ENCODE results near the gene ZNF462. TPM values are rescaled to one million over a fixed set of nuclear protein-coding genes. Genes with fewer than 3 reads are reported as not detected.

The ZNF462 gene
- total and polyA plus RNA-seq, 2 donors (not counting 1 experiment from before 2014, with no cell fraction given), result 6.0 to 27.4 TPM

DNA sequence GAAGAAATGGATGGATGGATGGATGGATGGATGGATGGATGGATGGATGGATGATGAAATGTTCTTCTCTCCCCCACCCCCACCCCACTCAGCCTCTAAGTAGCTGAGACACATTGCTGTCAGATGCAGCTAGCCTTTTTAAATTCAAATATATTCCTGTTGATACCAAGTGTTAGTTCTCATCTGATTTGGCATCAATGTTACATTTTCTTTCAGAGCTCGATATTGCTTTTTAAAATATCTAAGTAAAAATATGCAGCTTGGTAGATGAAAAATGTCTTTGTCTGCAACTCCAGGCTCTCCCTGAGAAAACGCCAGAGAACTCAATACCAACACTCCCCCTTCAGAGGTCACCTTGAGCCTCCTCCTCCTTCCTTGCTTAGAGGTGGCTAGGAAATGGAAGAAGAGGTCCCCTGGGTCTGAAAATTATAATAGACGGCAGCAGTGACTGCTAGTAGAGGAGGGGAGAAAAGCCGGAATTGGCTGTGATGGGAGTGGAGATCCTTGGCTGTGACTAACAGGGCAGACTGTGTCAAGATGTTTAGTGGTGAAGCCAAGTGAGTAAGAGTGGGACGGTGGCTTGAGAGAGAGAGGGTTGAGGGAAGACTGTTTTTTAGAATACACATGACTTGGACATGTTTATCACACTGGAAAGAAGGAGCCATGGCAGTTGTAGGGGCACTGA lies 156.0 kb downstream of the ZNF462 start:
- no peaks in the 10 kb centered on the region for H4K20me1 ChIP-seq (ENCODE audit: control insufficient read depth, extremely low read depth, insufficient read depth, low read length)
- H3K36me3 ChIP-seq (ENCODE audit: control insufficient read depth, insufficient read depth, low read length), result no peaks in the 10 kb centered on the region
- H2AFZ ChIP-seq (ENCODE audit: low read length), result no peak overlapping the region
- no peaks in the 10 kb centered on the region for H3K79me2 ChIP-seq (ENCODE audit: control insufficient read depth, insufficient read depth, low read length)
- H3K27me3 ChIP-seq (ENCODE audit: control insufficient read depth, insufficient read depth, low read length), result peaks cover 3% of the 10 kb centered on the region
- H3K4me1 ChIP-seq (ENCODE audit: control insufficient read depth, extremely low read depth, insufficient read depth, low read length), result peaks cover 7% of the 10 kb centered on the region
- H3K27ac ChIP-seq (ENCODE audit: insufficient read depth, low read length), result no peak overlapping the region
- H3K4me3 ChIP-seq (replicated peaks in 1 of 4; ENCODE audit: control extremely low read depth in 1 of 4, insufficient read depth in 1 of 4, low read depth in 3 of 4, low read length in 4 of 4), result no peak overlapping the region
- TF ChIP-seq, protein P1, sequence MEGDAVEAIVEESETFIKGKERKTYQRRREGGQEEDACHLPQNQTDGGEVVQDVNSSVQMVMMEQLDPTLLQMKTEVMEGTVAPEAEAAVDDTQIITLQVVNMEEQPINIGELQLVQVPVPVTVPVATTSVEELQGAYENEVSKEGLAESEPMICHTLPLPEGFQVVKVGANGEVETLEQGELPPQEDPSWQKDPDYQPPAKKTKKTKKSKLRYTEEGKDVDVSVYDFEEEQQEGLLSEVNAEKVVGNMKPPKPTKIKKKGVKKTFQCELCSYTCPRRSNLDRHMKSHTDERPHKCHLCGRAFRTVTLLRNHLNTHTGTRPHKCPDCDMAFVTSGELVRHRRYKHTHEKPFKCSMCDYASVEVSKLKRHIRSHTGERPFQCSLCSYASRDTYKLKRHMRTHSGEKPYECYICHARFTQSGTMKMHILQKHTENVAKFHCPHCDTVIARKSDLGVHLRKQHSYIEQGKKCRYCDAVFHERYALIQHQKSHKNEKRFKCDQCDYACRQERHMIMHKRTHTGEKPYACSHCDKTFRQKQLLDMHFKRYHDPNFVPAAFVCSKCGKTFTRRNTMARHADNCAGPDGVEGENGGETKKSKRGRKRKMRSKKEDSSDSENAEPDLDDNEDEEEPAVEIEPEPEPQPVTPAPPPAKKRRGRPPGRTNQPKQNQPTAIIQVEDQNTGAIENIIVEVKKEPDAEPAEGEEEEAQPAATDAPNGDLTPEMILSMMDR (conservative IDR thresholded peaks at IDR 0.05 in 1 of 2, IDR thresholded peaks at IDR 0.05 in 1 of 2; ENCODE audit: low read depth in 1 of 2, low read length in 2 of 2), result no peak
- TF ChIP-seq EZH2 (IDR thresholded peaks at IDR 0.05; ENCODE audit: low read length, missing control alignments), result no peak
- H3K9me3 ChIP-seq (ENCODE audit: control insufficient read depth, insufficient read depth, low read depth, low read length), result no peaks in the 10 kb centered on the region
- peak overlapping the region; percentile 18 for H3K4me2 ChIP-seq (ENCODE audit: extremely low read depth, insufficient read depth, low read length)
- H3K9ac ChIP-seq (ENCODE audit: insufficient read depth, low read length), result no peak overlapping the region
- DNase-seq (ENCODE audit: low read depth in 2 of 2), result peak; percentile 41 to 92

DNA sequence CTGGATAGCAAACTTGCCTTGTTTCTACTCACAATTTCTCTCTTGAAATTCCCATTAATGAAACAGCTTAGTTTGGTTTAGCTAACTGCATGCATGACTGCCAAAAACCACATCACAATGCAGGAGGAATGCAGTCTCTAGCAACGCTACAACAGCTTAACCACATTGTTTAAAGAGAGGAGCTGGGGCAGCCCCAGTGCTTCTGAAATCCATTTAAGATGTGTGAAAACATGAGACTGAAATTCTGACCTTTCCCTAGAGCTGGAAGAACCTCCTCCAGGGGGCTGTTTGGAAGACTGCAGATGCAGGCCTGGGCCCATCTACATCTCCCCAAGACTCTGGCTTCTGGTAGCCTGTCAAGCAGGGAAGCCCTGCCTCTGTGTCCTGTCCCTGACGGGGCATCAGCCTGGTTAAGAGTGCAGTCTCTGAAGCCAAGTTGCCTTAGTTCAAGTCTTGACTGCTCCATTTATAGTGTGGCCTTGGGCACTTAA lies 157.1 kb downstream of the ZNF462 start:
- no peaks in the 10 kb centered on the region for H3K36me3 ChIP-seq (ENCODE audit: control insufficient read depth, insufficient read depth, low read length)
- peaks cover 6% of the 10 kb centered on the region for H3K27me3 ChIP-seq (ENCODE audit: control insufficient read depth, insufficient read depth, low read length)
- DNase-seq (ENCODE audit: low read depth in 2 of 2), result peak; percentile 96 to 98
- TF ChIP-seq, protein P1 (conservative IDR thresholded peaks at IDR 0.05 in 1 of 2, IDR thresholded peaks at IDR 0.05 in 1 of 2; ENCODE audit: low read depth in 1 of 2, low read length in 2 of 2), result peak; percentile 14 to 22
- no peak for TF ChIP-seq EZH2 (IDR thresholded peaks at IDR 0.05; ENCODE audit: low read length, missing control alignments)
- H3K9ac ChIP-seq (ENCODE audit: insufficient read depth, low read length), result no peak overlapping the region
- no peak overlapping the region for H2AFZ ChIP-seq (ENCODE audit: low read length)
- H3K4me3 ChIP-seq (replicated peaks in 1 of 4; ENCODE audit: control extremely low read depth in 1 of 4, insufficient read depth in 1 of 4, low read depth in 3 of 4, low read length in 4 of 4), result no peak overlapping the region
- no peak overlapping the region for H3K4me2 ChIP-seq (ENCODE audit: extremely low read depth, insufficient read depth, low read length)
- peaks cover 7% of the 10 kb centered on the region for H3K4me1 ChIP-seq (ENCODE audit: control insufficient read depth, extremely low read depth, insufficient read depth, low read length)
- no peaks in the 10 kb centered on the region for H4K20me1 ChIP-seq (ENCODE audit: control insufficient read depth, extremely low read depth, insufficient read depth, low read length)
- no peaks in the 10 kb centered on the region for H3K9me3 ChIP-seq (ENCODE audit: control insufficient read depth, insufficient read depth, low read depth, low read length)
- no peak overlapping the region for H3K27ac ChIP-seq (ENCODE audit: insufficient read depth, low read length)
- H3K79me2 ChIP-seq (ENCODE audit: control insufficient read depth, insufficient read depth, low read length), result no peaks in the 10 kb centered on the region

DNA sequence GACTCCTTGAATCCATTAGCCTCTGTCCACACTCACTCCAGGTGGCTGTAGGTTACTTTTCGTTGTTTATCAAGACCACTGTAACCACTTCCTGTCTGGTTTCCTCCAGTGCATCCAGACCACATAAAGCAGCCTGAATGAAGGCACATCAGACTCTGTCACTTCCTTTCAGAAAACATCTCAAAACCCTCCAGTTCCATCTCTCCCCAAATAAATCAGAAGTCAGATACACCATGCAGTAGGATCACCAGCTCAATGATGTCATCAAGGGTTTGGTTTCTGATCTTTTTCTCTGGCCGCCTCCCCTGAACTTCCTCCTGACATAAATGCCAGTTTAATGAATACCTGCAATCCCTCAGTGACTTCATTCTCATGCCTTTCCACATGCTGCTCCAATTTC lies 161.2 kb downstream of the ZNF462 start:
- H2AFZ ChIP-seq (ENCODE audit: low read length), result no peak overlapping the region
- DNase-seq (ENCODE audit: low read depth in 2 of 2), result peak in 1 of 2 donors; percentile 53
- no peak overlapping the region for H3K9ac ChIP-seq (ENCODE audit: insufficient read depth, low read length)
- no peak overlapping the region for H3K27ac ChIP-seq (ENCODE audit: insufficient read depth, low read length)
- H3K79me2 ChIP-seq (ENCODE audit: control insufficient read depth, insufficient read depth, low read length), result no peaks in the 10 kb centered on the region
- peaks cover 6% of the 10 kb centered on the region for H3K27me3 ChIP-seq (ENCODE audit: control insufficient read depth, insufficient read depth, low read length)
- no peak overlapping the region for H3K4me2 ChIP-seq (ENCODE audit: extremely low read depth, insufficient read depth, low read length)
- peaks cover 6% of the 10 kb centered on the region for H3K4me1 ChIP-seq (ENCODE audit: control insufficient read depth, extremely low read depth, insufficient read depth, low read length)
- no peaks in the 10 kb centered on the region for H3K36me3 ChIP-seq (ENCODE audit: control insufficient read depth, insufficient read depth, low read length)
- H4K20me1 ChIP-seq (ENCODE audit: control insufficient read depth, extremely low read depth, insufficient read depth, low read length), result no peaks in the 10 kb centered on the region
- no peaks in the 10 kb centered on the region for H3K9me3 ChIP-seq (ENCODE audit: control insufficient read depth, insufficient read depth, low read depth, low read length)
- no peak for TF ChIP-seq EZH2 (IDR thresholded peaks at IDR 0.05; ENCODE audit: low read length, missing control alignments)
- TF ChIP-seq, protein P1 (conservative IDR thresholded peaks at IDR 0.05 in 1 of 2, IDR thresholded peaks at IDR 0.05 in 1 of 2; ENCODE audit: low read depth in 1 of 2, low read length in 2 of 2), result no peak
- H3K4me3 ChIP-seq (replicated peaks in 1 of 4; ENCODE audit: control extremely low read depth in 1 of 4, insufficient read depth in 1 of 4, low read depth in 3 of 4, low read length in 4 of 4), result no peak overlapping the region

Data from fibroblast of lung (primary cell).